ENCODE measurements around the gene TRAK1. TPM values are rescaled to one million over a fixed set of nuclear protein-coding genes. Genes with fewer than 3 reads are reported as not detected.

Gene TRAK1
- total RNA-seq, 1 experiment from 2014 or later = 41.0 TPM

GRCh38 chr3:42149975-42150374 lies 58.8 kb downstream of the TRAK1 start (continued):
- no peak for TF ChIP-seq ERG (CRISPR knock-in tag; IDR thresholded peaks at IDR 0.05)
- no peak for TF ChIP-seq MAX (CRISPR knock-in tag; IDR thresholded peaks at IDR 0.05)
- no peak for TF ChIP-seq SOX15 (CRISPR knock-in tag; IDR thresholded peaks at IDR 0.05)
- TF ChIP-seq TP53 (CRISPR knock-in tag; IDR thresholded peaks at IDR 0.05) = no peak
- TF ChIP-seq JAZF1 (CRISPR knock-in tag; IDR thresholded peaks at IDR 0.05) = no peak
- TF ChIP-seq ZNF532 (CRISPR knock-in tag; IDR thresholded peaks at IDR 0.05; ENCODE audit: borderline replicate concordance) = no peak

- no peak for DNase-seq (ENCODE audit: low spot score)
- H3K36me3 Mint-ChIP-seq = no peaks in the 10 kb centered on the region
- ChIA-PET CTCF (no interaction called here), POLR2A (no interaction called here)
- no peaks in the 10 kb centered on the region for H3K27me3 Mint-ChIP-seq (ENCODE audit: low read depth)
- no peak overlapping the region for H3K4me3 Mint-ChIP-seq
- H3K4me1 Mint-ChIP-seq = peaks cover 26% of the 10 kb centered on the region
- no peak overlapping the region for H3K27ac Mint-ChIP-seq
- no peak for TF ChIP-seq USF1 (CRISPR knock-in tag; IDR thresholded peaks at IDR 0.05)
- no peak for TF ChIP-seq STAT6 (CRISPR knock-in tag; conservative IDR thresholded peaks at IDR 0.05; ENCODE audit: low read depth)
- no peak for TF ChIP-seq MAX (CRISPR knock-in tag; IDR thresholded peaks at IDR 0.05)
- no peak for TF ChIP-seq SOX15 (CRISPR knock-in tag; IDR thresholded peaks at IDR 0.05)
- no peak for TF ChIP-seq OVOL2 (CRISPR knock-in tag; IDR thresholded peaks at IDR 0.05; ENCODE audit: borderline replicate concordance)
- no peak for TF ChIP-seq ATF1 (CRISPR knock-in tag; IDR thresholded peaks at IDR 0.05)
- no peak for TF ChIP-seq RORB (CRISPR knock-in tag; IDR thresholded peaks at IDR 0.05)
- no peak for TF ChIP-seq E2F4 (CRISPR knock-in tag; IDR thresholded peaks at IDR 0.05; ENCODE audit: borderline replicate concordance, low read depth)
- TF ChIP-seq CREB1 (CRISPR knock-in tag; IDR thresholded peaks at IDR 0.05) = no peak
- no peak for TF ChIP-seq ZBTB43 (CRISPR knock-in tag; IDR thresholded peaks at IDR 0.05)
- no peak for ATAC-seq
- H3K9me3 Mint-ChIP-seq = no peaks in the 10 kb centered on the region
Measured at GRCh38 chr3:42151596-42152168, 60.5 kb downstream of the TRAK1 start.
